GM23338 (cell line): ENCODE data around the gene TMPRSS13. TPM values are rescaled to one million over a fixed set of nuclear protein-coding genes. Genes with fewer than 3 reads are reported as not detected.

Source experiments
- ATAC-seq: fragments of 200-7000 bp; cut with Tn5 transposase; 3 replicates; pipeline ENCODE4 v1.9.1; 2020
- DNase-seq: peaks from one replicate; pipeline ENCODE4 v3.0.0-alpha.2; 2015; ENCODE audit warnings: low spot score
- H2AFZ ChIP-seq: fragments of 200-600 bp; sonication (generic); 2 replicates; pipeline ENCODE4 v1.8.0; 2016; ENCODE audit warnings: antibody characterized with exemption, mild to moderate bottlenecking, moderate library complexity
- H3F3A ChIP-seq: fragments of 200-600 bp; sonication (generic); replicated peaks from 2 replicates; pipeline ENCODE4 v1.8.0; 2017; ENCODE audit warnings: antibody characterized with exemption, mixed run types, low read depth
- H3K27ac ChIP-seq: fragments of 200-600 bp; sonication (generic); 2 replicates; pipeline ENCODE4 v1.6.1; 2016; ENCODE audit warnings: low read depth
- H3K27me3 ChIP-seq: fragments of 200-600 bp; sonication (generic); 2 replicates; pipeline ENCODE4 v1.8.0; 2016; ENCODE audit warnings: mild to moderate bottlenecking, mixed run types, moderate library complexity; ENCODE audit not compliant: insufficient read depth
- H3K36me3 ChIP-seq: fragments of 200-600 bp; sonication (generic); 2 replicates; pipeline ENCODE4 v1.8.0; 2016; ENCODE audit warnings: mild to moderate bottlenecking; ENCODE audit not compliant: insufficient read depth
- H3K4me1 ChIP-seq: fragments of 200-600 bp; sonication (generic); 2 replicates; pipeline ENCODE4 v1.8.0; 2016; ENCODE audit warnings: mild to moderate bottlenecking, moderate library complexity; ENCODE audit not compliant: insufficient read depth
- H3K4me2 ChIP-seq: fragments of 200-600 bp; sonication (generic); 2 replicates; pipeline ENCODE4 v1.7.1; 2017; ENCODE audit warnings: mixed run types
- H3K4me3 ChIP-seq: fragments of 200-600 bp; sonication (generic); 2 replicates; pipeline ENCODE4 v1.6.1; 2016; ENCODE audit warnings: mixed run types
- H3K79me2 ChIP-seq: fragments of 200-600 bp; sonication (generic); replicated peaks from 2 replicates; pipeline ENCODE4 v1.8.0; 2017; ENCODE audit warnings: mild to moderate bottlenecking; ENCODE audit not compliant: insufficient read depth
- H3K9me2 ChIP-seq: fragments of 200-600 bp; sonication (generic); 2 replicates; pipeline ENCODE4 v1.8.0; 2017; ENCODE audit not compliant: insufficient read depth
- H4K20me1 ChIP-seq: fragments of 200-600 bp; sonication (generic); replicated peaks from 2 replicates; pipeline ENCODE4 v1.8.0; 2017; ENCODE audit warnings: mild to moderate bottlenecking; ENCODE audit not compliant: insufficient read depth
- H3K27ac Mint-ChIP-seq: 2 replicates; pipeline ENCODE4 v1.8.0; 2020; ENCODE audit warnings: inconsistent platforms, mild to moderate bottlenecking, moderate library complexity, mixed read lengths
- H3K27me3 Mint-ChIP-seq: 3 replicates; pipeline ENCODE4 v1.8.0; 2022; ENCODE audit warnings: low read depth, mild to moderate bottlenecking, moderate library complexity, mixed read lengths, inconsistent platforms; ENCODE audit not compliant: insufficient read depth, poor library complexity
- H3K36me3 Mint-ChIP-seq: 3 replicates; pipeline ENCODE4 v1.8.0; 2021; ENCODE audit warnings: low read depth, mild to moderate bottlenecking, inconsistent platforms, moderate library complexity, mixed read lengths
- H3K4me1 Mint-ChIP-seq: 3 replicates; pipeline ENCODE4 v1.8.0; 2020; ENCODE audit warnings: mild to moderate bottlenecking, inconsistent platforms, mixed read lengths
- H3K4me3 Mint-ChIP-seq: 3 replicates; pipeline ENCODE4 v1.8.0; 2021; ENCODE audit warnings: moderate library complexity, mild to moderate bottlenecking, inconsistent platforms, mixed read lengths
- H3K9me3 Mint-ChIP-seq: 3 replicates; pipeline ENCODE4 v1.8.0; 2020; ENCODE audit warnings: moderate library complexity, mild to moderate bottlenecking, inconsistent platforms, mixed read lengths
- CREB1 ChIP-seq: fragments of 250-450 bp; sonication (Bioruptor Pico); IDR thresholded peaks from 2 replicates; pipeline ENCODE4 v1.5.0; 2020; ENCODE audit warnings: low read depth, mild to moderate bottlenecking, moderate library complexity
- EZH2phosphoT487 ChIP-seq: fragments of 200-600 bp; sonication (generic); IDR thresholded peaks from one replicate; pipeline ENCODE4 v1.8.1; 2018; ENCODE audit warnings: antibody characterized with exemption; ENCODE audit not compliant: unreplicated experiment
- JUNB ChIP-seq: IDR thresholded peaks from one replicate; pipeline ENCODE4 v1.6.1; 2016; ENCODE audit warnings: antibody characterized with exemption; ENCODE audit not compliant: unreplicated experiment
- NANOG ChIP-seq: IDR thresholded peaks from 2 replicates; pipeline ENCODE4 v1.6.1; 2016; ENCODE audit warnings: antibody characterized with exemption, borderline replicate concordance
- STAT1 ChIP-seq: IDR thresholded peaks from one replicate; pipeline ENCODE4 v1.6.1; 2016; ENCODE audit warnings: antibody characterized with exemption; ENCODE audit not compliant: unreplicated experiment
- ZNF114 ChIP-seq: fragments of 250-450 bp; sonication (Bioruptor Pico); IDR thresholded peaks from 2 replicates; pipeline ENCODE4 v1.5.0; 2020; ENCODE audit warnings: mild to moderate bottlenecking, moderate library complexity
- ZNF331 ChIP-seq: fragments of 250-450 bp; sonication (Bioruptor Pico); IDR thresholded peaks from 2 replicates; pipeline ENCODE4 v1.5.0; 2020; ENCODE audit warnings: low read depth, mild to moderate bottlenecking, moderate library complexity
- polyA plus RNA-seq: library from polyadenylated mRNA; unstranded; fragments of >200 nt; fragmentation: Nextera tagmentation; extraction: Ambion mirVana; gene quantifications from 2 replicates; pipeline ENCODE4 v1.2.1, GENCODE V29; 2016
- total RNA-seq: library from RNA; depleted of rRNA; stranded (reverse); fragments of >200 nt; shearing (Covaris generic); gene quantifications from 2 replicates; pipeline ENCODE4 v1.2.3, GENCODE V29; 2014
- TF ChIP-seq, protein P1 (sequence below): fragments of 250-450 bp; sonication (Bioruptor Pico); IDR thresholded peaks from 2 replicates; pipeline ENCODE4 v1.5.0; 2020; ENCODE audit warnings: mild to moderate bottlenecking, moderate library complexity

Gene TMPRSS13
- total and polyA plus RNA-seq, 2 experiments from 2014 or later: 0.31 TPM; not detected in 1

DNA sequence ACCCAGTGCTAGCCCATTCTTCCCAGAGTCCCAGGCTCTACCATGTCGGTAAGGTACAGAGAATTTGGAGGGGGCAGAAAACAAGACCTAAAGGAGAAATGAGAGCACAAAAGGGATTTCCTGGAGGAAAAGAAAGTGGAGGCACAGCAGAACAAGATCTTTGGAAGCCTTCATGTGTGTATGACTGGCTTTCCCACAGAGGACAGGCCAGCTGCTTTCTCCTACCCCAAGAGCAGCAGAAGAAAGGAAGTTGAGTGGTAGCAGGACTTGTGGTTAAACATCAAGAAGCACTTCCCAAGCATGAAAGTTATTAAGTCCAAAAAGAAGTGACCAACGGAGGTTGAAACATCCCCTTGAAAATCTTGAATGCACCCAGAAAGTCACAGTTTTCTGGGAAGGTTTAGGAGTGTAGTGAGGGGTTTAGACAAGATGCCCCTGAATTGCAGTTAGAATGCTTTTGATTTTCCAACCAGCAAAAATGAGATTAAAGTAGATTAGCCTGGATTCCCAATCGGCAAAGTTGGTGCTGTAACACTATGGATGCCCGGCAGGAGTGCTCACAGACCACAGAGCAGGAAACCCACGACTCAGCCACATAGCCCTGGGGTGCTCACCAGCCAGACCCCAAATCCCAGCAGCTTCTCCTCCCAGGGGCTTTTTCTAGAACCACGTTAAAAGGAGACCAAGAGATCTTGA lies 608 bp downstream of the TMPRSS13 start:
- Histone ChIP-seq H3K4me2 (no peak overlapping the region), H2AFZ (peak overlapping the region; percentile 74; the same call in 1 of the 2 replicates), H4K20me1 (no peaks in the 10 kb centered on the region), H3F3A (no peaks in the 10 kb centered on the region), H3K9me2 (0 out of 2 replicates have a peak, but pooled peaks cover 2% of the 10 kb centered on the region), H3K4me1 (peaks cover 19% of the 10 kb centered on the region; the same call in 1 of the 2 replicates), H3K36me3 (no peaks in the 10 kb centered on the region), H3K27ac (no peak overlapping the region), H3K27me3 (no peaks in the 10 kb centered on the region), H3K79me2 (no peaks in the 10 kb centered on the region), H3K4me3 (no peak overlapping the region)
- TF ChIP-seq, protein P1, sequence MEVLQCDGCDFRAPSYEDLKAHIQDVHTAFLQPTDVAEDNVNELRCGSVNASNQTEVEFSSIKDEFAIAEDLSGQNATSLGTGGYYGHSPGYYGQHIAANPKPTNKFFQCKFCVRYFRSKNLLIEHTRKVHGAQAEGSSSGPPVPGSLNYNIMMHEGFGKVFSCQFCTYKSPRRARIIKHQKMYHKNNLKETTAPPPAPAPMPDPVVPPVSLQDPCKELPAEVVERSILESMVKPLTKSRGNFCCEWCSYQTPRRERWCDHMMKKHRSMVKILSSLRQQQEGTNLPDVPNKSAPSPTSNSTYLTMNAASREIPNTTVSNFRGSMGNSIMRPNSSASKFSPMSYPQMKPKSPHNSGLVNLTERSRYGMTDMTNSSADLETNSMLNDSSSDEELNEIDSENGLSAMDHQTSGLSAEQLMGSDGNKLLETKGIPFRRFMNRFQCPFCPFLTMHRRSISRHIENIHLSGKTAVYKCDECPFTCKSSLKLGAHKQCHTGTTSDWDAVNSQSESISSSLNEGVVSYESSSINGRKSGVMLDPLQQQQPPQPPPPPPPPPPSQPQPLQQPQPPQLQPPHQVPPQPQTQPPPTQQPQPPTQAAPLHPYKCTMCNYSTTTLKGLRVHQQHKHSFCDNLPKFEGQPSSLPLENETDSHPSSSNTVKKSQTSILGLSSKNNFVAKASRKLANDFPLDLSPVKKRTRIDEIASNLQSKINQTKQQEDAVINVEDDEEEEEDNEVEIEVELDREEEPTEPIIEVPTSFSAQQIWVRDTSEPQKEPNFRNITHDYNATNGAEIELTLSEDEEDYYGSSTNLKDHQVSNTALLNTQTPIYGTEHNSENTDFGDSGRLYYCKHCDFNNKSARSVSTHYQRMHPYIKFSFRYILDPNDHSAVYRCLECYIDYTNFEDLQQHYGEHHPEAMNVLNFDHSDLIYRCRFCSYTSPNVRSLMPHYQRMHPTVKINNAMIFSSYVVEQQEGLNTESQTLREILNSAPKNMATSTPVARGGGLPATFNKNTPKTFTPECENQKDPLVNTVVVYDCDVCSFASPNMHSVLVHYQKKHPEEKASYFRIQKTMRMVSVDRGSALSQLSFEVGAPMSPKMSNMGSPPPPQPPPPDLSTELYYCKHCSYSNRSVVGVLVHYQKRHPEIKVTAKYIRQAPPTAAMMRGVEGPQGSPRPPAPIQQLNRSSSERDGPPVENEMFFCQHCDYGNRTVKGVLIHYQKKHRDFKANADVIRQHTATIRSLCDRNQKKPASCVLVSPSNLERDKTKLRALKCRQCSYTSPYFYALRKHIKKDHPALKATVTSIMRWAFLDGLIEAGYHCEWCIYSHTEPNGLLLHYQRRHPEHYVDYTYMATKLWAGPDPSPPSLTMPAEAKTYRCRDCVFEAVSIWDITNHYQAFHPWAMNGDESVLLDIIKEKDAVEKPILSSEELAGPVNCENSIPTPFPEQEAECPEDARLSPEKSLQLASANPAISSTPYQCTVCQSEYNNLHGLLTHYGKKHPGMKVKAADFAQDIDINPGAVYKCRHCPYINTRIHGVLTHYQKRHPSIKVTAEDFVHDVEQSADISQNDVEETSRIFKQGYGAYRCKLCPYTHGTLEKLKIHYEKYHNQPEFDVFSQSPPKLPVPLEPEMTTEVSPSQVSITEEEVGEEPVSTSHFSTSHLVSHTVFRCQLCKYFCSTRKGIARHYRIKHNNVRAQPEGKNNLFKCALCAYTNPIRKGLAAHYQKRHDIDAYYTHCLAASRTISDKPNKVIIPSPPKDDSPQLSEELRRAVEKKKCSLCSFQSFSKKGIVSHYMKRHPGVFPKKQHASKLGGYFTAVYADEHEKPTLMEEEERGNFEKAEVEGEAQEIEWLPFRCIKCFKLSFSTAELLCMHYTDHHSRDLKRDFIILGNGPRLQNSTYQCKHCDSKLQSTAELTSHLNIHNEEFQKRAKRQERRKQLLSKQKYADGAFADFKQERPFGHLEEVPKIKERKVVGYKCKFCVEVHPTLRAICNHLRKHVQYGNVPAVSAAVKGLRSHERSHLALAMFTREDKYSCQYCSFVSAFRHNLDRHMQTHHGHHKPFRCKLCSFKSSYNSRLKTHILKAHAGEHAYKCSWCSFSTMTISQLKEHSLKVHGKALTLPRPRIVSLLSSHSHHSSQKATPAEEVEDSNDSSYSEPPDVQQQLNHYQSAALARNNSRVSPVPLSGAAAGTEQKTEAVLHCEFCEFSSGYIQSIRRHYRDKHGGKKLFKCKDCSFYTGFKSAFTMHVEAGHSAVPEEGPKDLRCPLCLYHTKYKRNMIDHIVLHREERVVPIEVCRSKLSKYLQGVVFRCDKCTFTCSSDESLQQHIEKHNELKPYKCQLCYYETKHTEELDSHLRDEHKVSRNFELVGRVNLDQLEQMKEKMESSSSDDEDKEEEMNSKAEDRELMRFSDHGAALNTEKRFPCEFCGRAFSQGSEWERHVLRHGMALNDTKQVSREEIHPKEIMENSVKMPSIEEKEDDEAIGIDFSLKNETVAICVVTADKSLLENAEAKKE (CRISPR knock-in tag): no peak
- TF ChIP-seq JUNB (no peak), ZNF331 (CRISPR knock-in tag) (no peak), EZH2phosphoT487 (no peak), ZNF114 (CRISPR knock-in tag) (no peak), NANOG (no peak), CREB1 (CRISPR knock-in tag) (no peak), STAT1 (no peak)
- ATAC-seq: no peak
- Mint-ChIP-seq H3K4me1 (peaks cover 42% of the 10 kb centered on the region), H3K27ac (no peak overlapping the region), H3K9me3 (no peaks in the 10 kb centered on the region), H3K4me3 (peak overlapping the region; percentile 21; the same call in 1 of the 3 replicates), H3K27me3 (peaks cover 14% of the 10 kb centered on the region), H3K36me3 (no peaks in the 10 kb centered on the region)
- no peak for DNase-seq
